Measurements from ENCODE around the gene DOCK9.

The DOCK9 gene

GRCh38 chr13:98803921-98804320 lies 173.9 kb downstream of the DOCK9 start:
- Histone ChIP-seq H3K27me3 (ENCODE audit: insufficient read depth, low read depth, severe bottlenecking) (no peaks in the 10 kb centered on the region), H3K9me3 (ENCODE audit: severe bottlenecking) (no peaks in the 10 kb centered on the region), H3K27ac (no peak overlapping the region), H3K4me3 (ENCODE audit: low read depth, low read length) (no peak overlapping the region), H3K36me3 (peaks cover 32% of the 10 kb centered on the region)
- DNase-seq: no peak
- TF ChIP-seq, protein P1, sequence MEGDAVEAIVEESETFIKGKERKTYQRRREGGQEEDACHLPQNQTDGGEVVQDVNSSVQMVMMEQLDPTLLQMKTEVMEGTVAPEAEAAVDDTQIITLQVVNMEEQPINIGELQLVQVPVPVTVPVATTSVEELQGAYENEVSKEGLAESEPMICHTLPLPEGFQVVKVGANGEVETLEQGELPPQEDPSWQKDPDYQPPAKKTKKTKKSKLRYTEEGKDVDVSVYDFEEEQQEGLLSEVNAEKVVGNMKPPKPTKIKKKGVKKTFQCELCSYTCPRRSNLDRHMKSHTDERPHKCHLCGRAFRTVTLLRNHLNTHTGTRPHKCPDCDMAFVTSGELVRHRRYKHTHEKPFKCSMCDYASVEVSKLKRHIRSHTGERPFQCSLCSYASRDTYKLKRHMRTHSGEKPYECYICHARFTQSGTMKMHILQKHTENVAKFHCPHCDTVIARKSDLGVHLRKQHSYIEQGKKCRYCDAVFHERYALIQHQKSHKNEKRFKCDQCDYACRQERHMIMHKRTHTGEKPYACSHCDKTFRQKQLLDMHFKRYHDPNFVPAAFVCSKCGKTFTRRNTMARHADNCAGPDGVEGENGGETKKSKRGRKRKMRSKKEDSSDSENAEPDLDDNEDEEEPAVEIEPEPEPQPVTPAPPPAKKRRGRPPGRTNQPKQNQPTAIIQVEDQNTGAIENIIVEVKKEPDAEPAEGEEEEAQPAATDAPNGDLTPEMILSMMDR (IDR thresholded peaks at IDR 0.05; ENCODE audit: low read depth, low read length): no peak

DNA sequence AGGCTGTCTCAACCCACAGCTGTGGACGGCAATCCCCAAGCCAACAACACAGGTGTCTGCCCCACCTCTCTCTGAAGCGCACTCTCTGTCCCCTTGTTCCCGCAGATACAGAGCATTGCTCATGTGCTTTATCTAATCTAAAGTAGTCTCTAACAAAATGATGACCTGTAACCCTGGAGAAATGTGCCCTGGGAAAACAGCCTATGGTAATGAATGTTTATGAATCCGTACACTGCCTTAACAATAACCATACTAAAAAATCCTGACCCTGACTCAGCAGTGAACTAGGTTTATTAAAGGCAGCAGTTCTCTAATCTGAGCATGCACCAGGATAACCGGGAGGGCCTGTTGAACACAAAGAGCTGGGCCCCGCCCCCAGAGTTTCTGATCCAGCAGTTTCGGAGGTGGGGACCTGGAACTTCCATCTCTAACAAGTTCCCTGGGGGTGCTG lies 174.7 kb downstream of the DOCK9 start:
- Histone ChIP-seq H3K4me3 (ENCODE audit: low read depth, low read length) (no peak overlapping the region), H3K36me3 (peaks cover 36% of the 10 kb centered on the region), H3K27ac (no peak overlapping the region), H3K27me3 (ENCODE audit: insufficient read depth, low read depth, severe bottlenecking) (no peaks in the 10 kb centered on the region), H3K9me3 (ENCODE audit: severe bottlenecking) (no peaks in the 10 kb centered on the region)
- TF ChIP-seq, protein P1 (IDR thresholded peaks at IDR 0.05; ENCODE audit: low read depth, low read length): no peak
- DNase-seq: no peak

- no peak for DNase-seq
- Histone ChIP-seq H3K4me3 (ENCODE audit: low read depth, low read length) (no peak overlapping the region), H3K9me3 (ENCODE audit: severe bottlenecking) (no peaks in the 10 kb centered on the region), H3K27ac (no peak overlapping the region), H3K27me3 (ENCODE audit: insufficient read depth, low read depth, severe bottlenecking) (no peaks in the 10 kb centered on the region), H3K36me3 (peaks cover 39% of the 10 kb centered on the region)
- TF ChIP-seq, protein P1 (IDR thresholded peaks at IDR 0.05; ENCODE audit: low read depth, low read length): no peak
Observed at GRCh38 chr13:98802559-98802958, 175.3 kb downstream of the DOCK9 start.

DNA sequence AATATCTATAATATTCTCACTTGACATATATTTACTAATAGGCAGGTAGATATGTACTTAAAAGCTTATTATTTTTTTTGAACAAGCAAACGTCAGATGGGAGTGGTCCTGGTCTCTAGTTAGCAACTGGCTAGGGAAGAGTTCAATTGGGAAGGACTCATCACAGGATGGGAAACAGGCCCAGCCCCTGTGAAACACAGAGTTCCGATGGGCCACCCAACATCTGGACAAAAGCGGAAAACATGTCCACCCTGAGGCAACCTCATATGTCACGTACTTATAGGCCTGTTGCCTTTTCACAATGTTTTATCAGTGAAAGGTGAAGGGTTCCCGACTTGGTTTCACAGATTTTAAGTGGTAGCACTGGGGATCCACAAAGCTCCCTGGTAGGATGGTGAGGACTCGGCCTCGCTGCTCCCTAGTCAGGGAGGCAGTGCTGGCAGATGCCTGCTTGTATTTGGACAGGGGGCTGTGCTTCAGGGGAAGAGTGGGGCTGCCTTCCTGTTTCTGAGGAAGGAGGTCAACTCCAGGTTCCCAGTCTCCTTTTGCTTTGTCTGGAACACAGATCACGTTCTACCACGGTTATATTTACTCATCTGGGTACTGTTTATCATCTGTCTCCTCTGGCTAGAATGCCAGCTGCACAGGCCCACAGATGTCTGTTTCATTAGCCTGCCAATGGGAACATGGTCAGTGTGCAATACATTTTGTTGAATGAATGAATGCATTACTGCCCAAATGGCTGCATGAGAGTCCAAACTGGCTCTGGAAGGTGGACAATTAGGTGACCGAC lies 176.0 kb downstream of the DOCK9 start:
- Histone ChIP-seq H3K27ac (no peak overlapping the region), H3K4me3 (ENCODE audit: low read depth, low read length) (no peak overlapping the region), H3K36me3 (peaks cover 39% of the 10 kb centered on the region), H3K27me3 (ENCODE audit: insufficient read depth, low read depth, severe bottlenecking) (no peaks in the 10 kb centered on the region), H3K9me3 (ENCODE audit: severe bottlenecking) (no peaks in the 10 kb centered on the region)
- TF ChIP-seq, protein P1 (IDR thresholded peaks at IDR 0.05; ENCODE audit: low read depth, low read length): no peak
- no peak for DNase-seq

DNA sequence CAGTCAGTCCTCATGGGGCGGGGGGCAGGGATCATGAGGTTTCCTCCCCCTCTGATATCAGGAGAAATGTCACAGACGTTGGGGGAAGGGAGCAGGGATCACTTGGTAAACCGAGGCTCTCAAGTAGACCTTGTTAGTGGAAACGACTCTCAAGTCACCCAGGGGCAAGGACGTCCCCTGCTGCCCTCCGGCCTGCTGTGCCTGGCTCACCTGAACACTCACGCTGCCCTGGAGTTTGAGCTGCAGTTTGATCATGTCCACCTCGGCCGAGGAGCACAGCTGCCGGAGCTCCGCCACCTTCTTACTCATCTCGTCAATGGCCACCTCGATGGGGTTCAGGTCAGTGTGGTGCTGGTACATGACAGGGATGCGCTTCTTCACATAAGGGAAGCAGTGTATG lies 177.8 kb downstream of the DOCK9 start:
- Histone ChIP-seq H3K9me3 (ENCODE audit: severe bottlenecking) (no peaks in the 10 kb centered on the region), H3K36me3 (peaks cover 39% of the 10 kb centered on the region), H3K27ac (no peak overlapping the region), H3K4me3 (ENCODE audit: low read depth, low read length) (no peak overlapping the region), H3K27me3 (ENCODE audit: insufficient read depth, low read depth, severe bottlenecking) (no peaks in the 10 kb centered on the region)
- TF ChIP-seq, protein P1 (IDR thresholded peaks at IDR 0.05; ENCODE audit: low read depth, low read length): no peak
- DNase-seq: no peak
